HG02938 (cell line): ENCODE results near the gene SPNS1.
A peak's percentile ranks its signal among the peaks of the same experiment; 100 is the strongest.
"Not testable (repeated sequence)": the region's sequence is repeated elsewhere in the genome, so short reads cannot be mapped to it uniquely, and the experiment has no call there.

ENCODE experiments used
- ATAC-seq: cut with Tn5 transposase; IDR thresholded peaks from one replicate; pipeline ENCODE4 v1.9.1; 2021; ENCODE audit warnings: mild to moderate bottlenecking, moderate library complexity; ENCODE audit not compliant: unreplicated experiment

Gene SPNS1

GRCh38 chr16:28974437-28975157 is at the start of gene SPNS1:
SPNS1 (plus strand) TSS chr16:28974778; CDS start chr16:28975152, 374 bp downstream.
- peak; percentile 87 for ATAC-seq

GRCh38 chr16:28925386-28926228 is 49.0 kb upstream of the SPNS1 start:
- ATAC-seq, result peak; percentile 28

GRCh38 chr16:28926284-28926683 is 48.3 kb upstream of the SPNS1 start:
- ATAC-seq, result not testable (repeated sequence)

GRCh38 chr16:28927815-28928214 is 46.8 kb upstream of the SPNS1 start:
- no peak for ATAC-seq

GRCh38 chr16:28930203-28930602 is 44.4 kb upstream of the SPNS1 start:
- ATAC-seq, result no peak

- ATAC-seq, result no peak
These were observed 43.9 kb upstream of the SPNS1 start for GRCh38 chr16:28930652-28931051.

GRCh38 chr16:28931801-28932225 is 42.8 kb upstream of the SPNS1 start, which contains the start of gene CD19:
CD19 (plus strand) TSS chr16:28931971; CDS start chr16:28932001, 30 bp downstream.
- no peak for ATAC-seq

GRCh38 chr16:28932339-28933141 is 42.0 kb upstream of the SPNS1 start:
- ATAC-seq, result no peak

GRCh38 chr16:28933171-28933570 is 41.4 kb upstream of the SPNS1 start:
- no peak for ATAC-seq

GRCh38 chr16:28935346-28935745 is 39.2 kb upstream of the SPNS1 start:
- ATAC-seq, result no peak

- peak; percentile 74 for ATAC-seq
These were observed 38.4 kb upstream of the SPNS1 start for GRCh38 chr16:28935924-28936783.

GRCh38 chr16:28936784-28937155 is 37.8 kb upstream of the SPNS1 start:
- no peak for ATAC-seq

- ATAC-seq, result no peak
These were observed 37.2 kb upstream of the SPNS1 start for GRCh38 chr16:28937222-28937876.

GRCh38 chr16:28938721-28939120 is 35.9 kb upstream of the SPNS1 start:
- no peak for ATAC-seq

- not testable (repeated sequence) for ATAC-seq
These were observed 34.8 kb upstream of the SPNS1 start for GRCh38 chr16:28939825-28940224.

GRCh38 chr16:28943281-28943680 is 31.3 kb upstream of the SPNS1 start:
- no peak for ATAC-seq

GRCh38 chr16:28946681-28947080 is 27.9 kb upstream of the SPNS1 start:
- no peak for ATAC-seq

GRCh38 chr16:28950648-28951409 is 23.7 kb upstream of the SPNS1 start, which contains the start of gene NFATC2IP:
NFATC2IP (plus strand) TSS chr16:28950937; CDS start chr16:28951012, 75 bp downstream.
- peak; percentile 91 for ATAC-seq
